ENCODE results near the gene CTXN1. TPM values are rescaled to one million over a fixed set of nuclear protein-coding genes. Genes with fewer than 3 reads are reported as not detected.

Gene CTXN1
- 1.0 TPM in 2 replicates for total RNA-seq (2014; rRNA removed; shearing (Covaris generic))

GRCh38 chr19:7926021-7926726 is at the start of gene CTXN1:
Gene CTXN1 (minus strand): TSS chr19:7926135. CDS start chr19:7925538, 597 bp downstream.
- Histone ChIP-seq H3K36me3 (no peaks in the 10 kb centered on the region; the same call in 1 of the 2 replicates), H3K4me3 (peak within 1 kb of the TSS; percentile 55), H3K27me3 (no peaks in the 10 kb centered on the region), H3K9me3 (replicated peaks) (no peaks in the 10 kb centered on the region), H3K27ac (no peak within 1 kb of the TSS), H3K4me1 (peaks cover 8% of the 10 kb centered on the region; the same call in 1 of the 2 replicates)
- DNase-seq, result peak; percentile 65 to 70

GRCh38 chr19:7975037-7975436 is 49.1 kb upstream of the CTXN1 start:
- Histone ChIP-seq H3K9me3 (replicated peaks) (no peaks in the 10 kb centered on the region), H3K36me3 (peaks cover 41% of the 10 kb centered on the region), H3K27me3 (no peaks in the 10 kb centered on the region), H3K4me1 (no peaks in the 10 kb centered on the region), H3K4me3 (no peak overlapping the region), H3K27ac (no peak overlapping the region)
- no peak for DNase-seq

GRCh38 chr19:7973883-7974282 is 47.9 kb upstream of the CTXN1 start:
- no peaks in the 10 kb centered on the region for H3K9me3 ChIP-seq (replicated peaks)
- H3K4me1 ChIP-seq, result no peaks in the 10 kb centered on the region
- no peak for DNase-seq
- no peak overlapping the region for H3K4me3 ChIP-seq
- peaks cover 36% of the 10 kb centered on the region for H3K36me3 ChIP-seq
- H3K27me3 ChIP-seq, result no peaks in the 10 kb centered on the region
- no peak overlapping the region for H3K27ac ChIP-seq

- Histone ChIP-seq H3K36me3 (peaks cover 40% of the 10 kb centered on the region), H3K4me3 (no peak overlapping the region), H3K27ac (no peak overlapping the region), H3K9me3 (replicated peaks) (no peaks in the 10 kb centered on the region), H3K27me3 (no peaks in the 10 kb centered on the region), H3K4me1 (no peaks in the 10 kb centered on the region)
- DNase-seq, result no peak
These were observed 45.9 kb upstream of the CTXN1 start for GRCh38 chr19:7971553-7972520.

- Histone ChIP-seq H3K36me3 (peaks cover 46% of the 10 kb centered on the region), H3K27ac (no peak overlapping the region), H3K4me1 (no peaks in the 10 kb centered on the region), H3K27me3 (no peaks in the 10 kb centered on the region), H3K4me3 (no peak overlapping the region), H3K9me3 (replicated peaks) (no peaks in the 10 kb centered on the region)
- peak; percentile 48 to 71 for DNase-seq
These were observed 44.9 kb upstream of the CTXN1 start for GRCh38 chr19:7970716-7971448.

GRCh38 chr19:7969555-7969939 is 43.6 kb upstream of the CTXN1 start:
- Histone ChIP-seq H3K4me3 (no peak overlapping the region), H3K27me3 (no peaks in the 10 kb centered on the region), H3K4me1 (no peaks in the 10 kb centered on the region), H3K36me3 (peaks cover 48% of the 10 kb centered on the region), H3K9me3 (replicated peaks) (no peaks in the 10 kb centered on the region), H3K27ac (no peak overlapping the region)
- no peak for DNase-seq

GRCh38 chr19:7968796-7969554 is 43.0 kb upstream of the CTXN1 start:
- peaks cover 43% of the 10 kb centered on the region for H3K36me3 ChIP-seq
- no peak overlapping the region for H3K27ac ChIP-seq
- DNase-seq, result no peak
- no peaks in the 10 kb centered on the region for H3K27me3 ChIP-seq
- H3K4me3 ChIP-seq, result no peak overlapping the region
- no peaks in the 10 kb centered on the region for H3K9me3 ChIP-seq (replicated peaks)
- no peaks in the 10 kb centered on the region for H3K4me1 ChIP-seq

- H3K4me1 ChIP-seq, result no peaks in the 10 kb centered on the region
- H3K9me3 ChIP-seq (replicated peaks), result no peaks in the 10 kb centered on the region
- peaks cover 35% of the 10 kb centered on the region for H3K36me3 ChIP-seq
- H3K27me3 ChIP-seq, result no peaks in the 10 kb centered on the region
- no peak overlapping the region for H3K27ac ChIP-seq
- H3K4me3 ChIP-seq, result no peak overlapping the region
- DNase-seq, result no peak
These were observed 42.3 kb upstream of the CTXN1 start for GRCh38 chr19:7968008-7968795.

- no peaks in the 10 kb centered on the region for H3K4me1 ChIP-seq
- DNase-seq, result no peak
- no peaks in the 10 kb centered on the region for H3K27me3 ChIP-seq
- H3K9me3 ChIP-seq (replicated peaks), result no peaks in the 10 kb centered on the region
- no peak overlapping the region for H3K27ac ChIP-seq
- H3K36me3 ChIP-seq, result peaks cover 44% of the 10 kb centered on the region
- no peak overlapping the region for H3K4me3 ChIP-seq
These were observed 40.2 kb upstream of the CTXN1 start for GRCh38 chr19:7965921-7966665.

GRCh38 chr19:7965259-7965841 is 39.4 kb upstream of the CTXN1 start:
- Histone ChIP-seq H3K4me3 (no peak overlapping the region), H3K9me3 (replicated peaks) (no peaks in the 10 kb centered on the region), H3K27ac (no peak overlapping the region), H3K27me3 (no peaks in the 10 kb centered on the region), H3K36me3 (peaks cover 40% of the 10 kb centered on the region), H3K4me1 (no peaks in the 10 kb centered on the region)
- DNase-seq, result no peak

GRCh38 chr19:7963566-7963965 is 37.6 kb upstream of the CTXN1 start:
- Histone ChIP-seq H3K9me3 (replicated peaks) (no peaks in the 10 kb centered on the region), H3K4me1 (no peaks in the 10 kb centered on the region), H3K27me3 (no peaks in the 10 kb centered on the region), H3K36me3 (peaks cover 36% of the 10 kb centered on the region), H3K4me3 (no peak overlapping the region), H3K27ac (no peak overlapping the region)
- DNase-seq, result no peak

- H3K27me3 ChIP-seq, result no peaks in the 10 kb centered on the region
- H3K4me3 ChIP-seq, result no peak overlapping the region
- H3K9me3 ChIP-seq (replicated peaks), result no peaks in the 10 kb centered on the region
- no peak for DNase-seq
- H3K27ac ChIP-seq, result no peak overlapping the region
- peaks cover 33% of the 10 kb centered on the region for H3K36me3 ChIP-seq
- no peaks in the 10 kb centered on the region for H3K4me1 ChIP-seq
These were observed 36.8 kb upstream of the CTXN1 start for GRCh38 chr19:7962644-7963268.
